ENCODE results near the gene LRP5.
"Not testable (repeated sequence)": the region's sequence is repeated elsewhere in the genome, so short reads cannot be mapped to it uniquely, and the experiment has no call there.

Gene LRP5

GRCh38 chr11:68273026-68273738 lies 39.2 kb upstream of the LRP5 start:
- no peak overlapping the region for H3K27ac Mint-ChIP-seq
- H3K36me3 Mint-ChIP-seq (ENCODE audit: low read depth), result no peaks in the 10 kb centered on the region
- no peaks in the 10 kb centered on the region for H3K9me3 Mint-ChIP-seq

DNA sequence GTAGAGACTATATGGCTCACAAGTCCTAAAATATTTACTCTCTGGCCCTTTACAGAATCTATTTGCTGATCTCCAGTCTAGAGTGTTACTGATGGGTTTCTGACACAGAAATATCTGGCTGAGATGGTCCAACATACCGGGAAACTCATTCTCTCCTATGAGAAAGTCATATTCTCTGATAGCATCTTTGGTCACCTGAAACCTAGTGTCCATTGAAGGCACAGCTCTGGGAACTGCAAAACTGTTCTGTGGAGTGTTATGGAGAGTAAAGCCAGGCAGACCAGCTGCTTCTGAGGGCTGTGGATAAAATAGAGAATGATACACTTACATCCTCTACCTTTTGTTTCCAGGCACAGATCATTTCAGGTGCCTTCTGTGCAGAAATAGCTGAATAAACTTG lies 38.1 kb upstream of the LRP5 start:
- H3K27me3 Mint-ChIP-seq (ENCODE audit: low read depth), result no peaks in the 10 kb centered on the region
- H3K27ac Mint-ChIP-seq, result no peak overlapping the region
- H3K4me3 Mint-ChIP-seq, result peak overlapping the region; percentile 25
- H3K4me1 Mint-ChIP-seq (ENCODE audit: low read depth), result peaks cover 14% of the 10 kb centered on the region
- no peaks in the 10 kb centered on the region for H3K36me3 Mint-ChIP-seq (ENCODE audit: low read depth)
- H3K9me3 Mint-ChIP-seq, result no peaks in the 10 kb centered on the region

More at GRCh38 chr11:68273026-68273738, 39.2 kb upstream of the LRP5 start:
- Mint-ChIP-seq H3K27me3 (ENCODE audit: low read depth) (no peaks in the 10 kb centered on the region), H3K4me1 (ENCODE audit: low read depth) (peaks cover 19% of the 10 kb centered on the region), H3K4me3 (peak overlapping the region; percentile 97)

GRCh38 chr11:68275721-68276507 lies 36.5 kb upstream of the LRP5 start:
- Mint-ChIP-seq H3K27ac (no peak overlapping the region), H3K27me3 (ENCODE audit: low read depth) (no peaks in the 10 kb centered on the region), H3K4me1 (ENCODE audit: low read depth) (peaks cover 8% of the 10 kb centered on the region), H3K36me3 (ENCODE audit: low read depth) (no peaks in the 10 kb centered on the region), H3K9me3 (no peaks in the 10 kb centered on the region), H3K4me3 (no peak overlapping the region)

DNA sequence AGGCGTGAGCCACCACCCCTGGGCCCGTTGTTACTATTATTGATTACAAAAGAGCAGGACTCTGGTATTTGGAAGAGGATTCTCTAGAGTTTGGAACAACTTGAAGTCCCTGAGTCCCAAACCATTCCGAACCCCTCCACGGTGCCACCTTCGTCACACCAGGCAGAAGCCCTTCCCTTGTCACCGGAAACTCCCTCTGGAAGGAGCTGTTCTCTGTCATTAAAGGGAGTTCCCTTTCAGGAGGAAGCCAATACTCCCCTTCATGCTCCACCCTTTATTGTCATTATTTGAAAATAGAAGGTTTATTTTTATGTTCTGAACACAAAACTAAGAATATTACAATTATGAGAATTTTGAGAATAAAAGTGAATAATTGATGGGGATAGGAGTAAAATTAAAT lies 35.5 kb upstream of the LRP5 start:
- H3K36me3 Mint-ChIP-seq (ENCODE audit: low read depth), result no peaks in the 10 kb centered on the region

GRCh38 chr11:68279676-68280075 lies 32.7 kb upstream of the LRP5 start:
- Mint-ChIP-seq H3K4me3 (no peak overlapping the region), H3K36me3 (ENCODE audit: low read depth) (peaks cover 7% of the 10 kb centered on the region), H3K27ac (no peak overlapping the region)

More for the DNA sequence above, 35.5 kb upstream of the LRP5 start:
- Mint-ChIP-seq H3K9me3 (no peaks in the 10 kb centered on the region), H3K4me3 (no peak overlapping the region), H3K4me1 (ENCODE audit: low read depth) (peaks cover 8% of the 10 kb centered on the region), H3K27ac (no peak overlapping the region), H3K27me3 (ENCODE audit: low read depth) (no peaks in the 10 kb centered on the region)

GRCh38 chr11:68282141-68282860 lies 30.1 kb upstream of the LRP5 start:
- Mint-ChIP-seq H3K27ac (peak overlapping the region; percentile 78), H3K9me3 (peaks cover 10% of the 10 kb centered on the region), H3K27me3 (ENCODE audit: low read depth) (no peaks in the 10 kb centered on the region), H3K36me3 (ENCODE audit: low read depth) (peaks cover 7% of the 10 kb centered on the region), H3K4me3 (peak overlapping the region; percentile 64), H3K4me1 (ENCODE audit: low read depth) (peaks cover 24% of the 10 kb centered on the region)

More at GRCh38 chr11:68279676-68280075, 32.7 kb upstream of the LRP5 start:
- no peaks in the 10 kb centered on the region for H3K27me3 Mint-ChIP-seq (ENCODE audit: low read depth)
- H3K4me1 Mint-ChIP-seq (ENCODE audit: low read depth), result peaks cover 24% of the 10 kb centered on the region
- peaks cover 7% of the 10 kb centered on the region for H3K9me3 Mint-ChIP-seq

- H3K4me3 Mint-ChIP-seq, result peak overlapping the region; percentile 64
- peaks cover 24% of the 10 kb centered on the region for H3K4me1 Mint-ChIP-seq (ENCODE audit: low read depth)
- H3K9me3 Mint-ChIP-seq, result peaks cover 10% of the 10 kb centered on the region
- no peaks in the 10 kb centered on the region for H3K27me3 Mint-ChIP-seq (ENCODE audit: low read depth)
- H3K27ac Mint-ChIP-seq, result peak overlapping the region; percentile 78
- H3K36me3 Mint-ChIP-seq (ENCODE audit: low read depth), result peaks cover 7% of the 10 kb centered on the region
Measured at GRCh38 chr11:68282861-68283230, 29.5 kb upstream of the LRP5 start.

GRCh38 chr11:68284588-68284987 lies 27.8 kb upstream of the LRP5 start:
- H3K4me3 Mint-ChIP-seq; H3K27me3 Mint-ChIP-seq (ENCODE audit: low read depth); H3K36me3 Mint-ChIP-seq (ENCODE audit: low read depth); H3K27ac Mint-ChIP-seq: not testable (repeated sequence)
- H3K4me1 Mint-ChIP-seq (ENCODE audit: low read depth), result peaks cover 24% of the 10 kb centered on the region
- peaks cover 12% of the 10 kb centered on the region for H3K9me3 Mint-ChIP-seq

GRCh38 chr11:68287419-68287818 lies 25.0 kb upstream of the LRP5 start:
- no peaks in the 10 kb centered on the region for H3K27me3 Mint-ChIP-seq (ENCODE audit: low read depth)
- H3K27ac Mint-ChIP-seq, result no peak overlapping the region
- peaks cover 11% of the 10 kb centered on the region for H3K36me3 Mint-ChIP-seq (ENCODE audit: low read depth)
- H3K9me3 Mint-ChIP-seq, result peaks cover 15% of the 10 kb centered on the region
- no peak overlapping the region for H3K4me3 Mint-ChIP-seq
- peaks cover 13% of the 10 kb centered on the region for H3K4me1 Mint-ChIP-seq (ENCODE audit: low read depth)

DNA sequence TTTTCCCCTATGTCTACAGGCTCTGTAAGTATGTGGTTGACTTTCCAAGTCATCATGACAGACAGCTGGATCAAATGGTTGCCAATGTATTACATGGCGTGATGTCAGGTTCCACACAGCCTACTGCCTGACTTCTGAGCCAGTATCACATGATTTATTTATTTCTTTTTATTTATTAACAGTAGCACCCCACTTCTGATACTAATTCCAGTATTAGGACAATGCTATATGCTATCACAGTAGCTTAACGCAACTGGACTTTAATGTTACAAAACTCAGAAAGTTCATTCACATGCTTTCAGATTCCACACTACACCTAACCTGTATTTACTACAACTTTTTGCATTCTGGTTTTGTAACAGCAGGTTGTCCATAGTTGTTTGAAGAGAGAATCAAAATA lies 22.9 kb upstream of the LRP5 start:
- peaks cover 6% of the 10 kb centered on the region for H3K27me3 Mint-ChIP-seq (ENCODE audit: low read depth)
- peaks cover 1% of the 10 kb centered on the region for H3K4me1 Mint-ChIP-seq (ENCODE audit: low read depth)
- H3K9me3 Mint-ChIP-seq, result peaks cover 10% of the 10 kb centered on the region
- H3K27ac Mint-ChIP-seq, result no peak overlapping the region
- H3K36me3 Mint-ChIP-seq (ENCODE audit: low read depth), result peaks cover 4% of the 10 kb centered on the region
- H3K4me3 Mint-ChIP-seq, result no peak overlapping the region

DNA sequence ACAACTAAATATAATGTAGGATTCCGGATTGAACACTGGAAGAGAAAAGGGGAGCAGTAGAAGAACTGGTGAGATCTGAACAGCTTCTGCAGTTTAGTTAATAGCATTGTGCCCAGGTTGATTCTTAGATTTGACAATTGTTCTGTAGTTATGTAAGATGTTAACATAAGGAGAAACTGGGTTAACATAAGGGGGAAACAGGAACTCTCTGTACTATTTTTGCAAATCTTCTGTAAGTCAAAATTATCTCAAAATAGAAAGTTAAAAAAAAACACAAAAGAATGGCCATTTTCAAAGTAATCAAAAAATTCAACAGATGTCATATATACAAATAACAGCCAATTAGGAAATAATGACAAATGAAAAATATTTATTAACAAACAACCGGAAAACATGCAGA lies 18.7 kb upstream of the LRP5 start:
- Mint-ChIP-seq H3K36me3 (ENCODE audit: low read depth) (peaks cover 4% of the 10 kb centered on the region), H3K4me3 (no peak overlapping the region), H3K4me1 (ENCODE audit: low read depth) (peaks cover 3% of the 10 kb centered on the region), H3K9me3 (peaks cover 4% of the 10 kb centered on the region), H3K27ac (no peak overlapping the region), H3K27me3 (ENCODE audit: low read depth) (peaks cover 6% of the 10 kb centered on the region)

DNA sequence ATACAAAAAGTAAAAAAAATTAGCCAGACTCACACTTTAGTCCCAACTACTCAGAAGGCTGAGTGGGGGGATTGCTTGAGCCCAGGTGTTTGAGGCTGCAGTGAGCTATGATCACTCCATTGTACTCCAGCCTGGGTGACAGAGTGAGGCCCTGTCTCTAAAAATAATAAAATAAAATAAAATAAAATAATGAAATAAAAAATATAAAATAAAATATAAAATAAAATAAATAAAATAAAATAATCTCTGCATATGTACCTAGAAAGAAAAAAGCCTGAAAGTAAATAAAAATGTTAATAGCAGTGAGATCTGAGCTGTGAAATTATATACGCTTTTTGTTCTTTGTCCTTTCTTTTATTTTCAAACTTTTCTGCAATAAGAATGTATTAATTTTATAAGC lies 17.1 kb upstream of the LRP5 start:
- Mint-ChIP-seq H3K27ac (no peak overlapping the region), H3K9me3 (no peaks in the 10 kb centered on the region), H3K36me3 (ENCODE audit: low read depth) (no peaks in the 10 kb centered on the region), H3K27me3 (ENCODE audit: low read depth) (peaks cover 6% of the 10 kb centered on the region), H3K4me1 (ENCODE audit: low read depth) (peaks cover 3% of the 10 kb centered on the region), H3K4me3 (no peak overlapping the region)

DNA sequence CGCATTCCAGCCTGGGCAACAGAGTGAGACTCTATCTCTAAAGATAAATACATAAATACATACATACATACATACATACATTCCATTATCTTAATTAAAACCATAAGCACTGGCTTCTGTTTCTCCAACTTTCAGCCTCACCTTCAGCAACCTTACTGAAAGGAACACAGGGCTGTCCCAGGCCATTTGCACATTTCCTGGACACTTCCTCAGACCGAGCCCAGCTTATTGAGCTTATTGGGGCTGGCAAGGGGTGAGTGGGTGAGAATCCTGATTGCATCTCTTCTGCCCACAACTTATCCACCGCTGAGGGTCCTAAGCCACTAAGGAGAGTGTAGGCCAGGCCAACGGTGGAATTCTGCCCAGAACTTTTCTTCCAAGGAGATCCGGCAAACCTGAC lies 16.5 kb upstream of the LRP5 start:
- peaks cover 3% of the 10 kb centered on the region for H3K4me1 Mint-ChIP-seq (ENCODE audit: low read depth)
- no peaks in the 10 kb centered on the region for H3K9me3 Mint-ChIP-seq
- H3K27me3 Mint-ChIP-seq (ENCODE audit: low read depth), result peaks cover 6% of the 10 kb centered on the region
- no peak overlapping the region for H3K4me3 Mint-ChIP-seq
- H3K27ac Mint-ChIP-seq, result no peak overlapping the region
- no peaks in the 10 kb centered on the region for H3K36me3 Mint-ChIP-seq (ENCODE audit: low read depth)

DNA sequence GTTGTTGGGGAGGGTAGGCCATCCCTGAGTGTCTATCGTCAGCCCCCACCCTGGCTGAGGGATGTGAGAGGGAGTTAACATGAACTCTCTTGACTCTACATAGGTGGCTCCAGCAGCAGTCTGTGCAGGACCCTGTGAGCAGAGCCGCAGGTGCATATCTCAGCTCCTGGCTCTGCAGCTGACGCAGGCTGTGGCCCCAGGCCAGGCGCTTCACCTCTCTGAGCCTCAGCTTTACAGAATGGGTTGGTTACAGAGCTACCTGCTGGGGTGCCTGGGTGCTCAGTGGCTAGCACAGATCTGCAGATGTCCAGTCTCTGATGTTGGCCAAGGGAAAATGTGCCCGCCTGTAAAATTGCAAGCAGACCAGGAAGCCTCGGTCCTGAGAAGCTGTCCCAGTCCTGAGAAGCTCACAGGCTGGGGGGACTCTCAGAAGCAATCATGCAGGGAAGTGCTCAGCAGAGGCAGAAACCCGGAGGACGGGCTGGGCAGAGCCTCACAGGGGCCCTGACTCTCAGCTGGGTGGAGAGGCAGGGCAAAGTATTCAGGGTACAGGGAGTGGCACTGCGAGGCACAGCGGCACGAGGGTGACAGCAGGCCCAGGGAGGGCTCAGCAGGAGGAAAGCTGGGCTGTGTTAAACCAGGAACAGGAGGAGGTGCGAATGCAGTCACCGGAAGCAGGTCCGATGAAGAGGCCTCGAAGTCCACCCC lies 15.9 kb upstream of the LRP5 start:
- Mint-ChIP-seq H3K27me3 (ENCODE audit: low read depth) (peaks cover 6% of the 10 kb centered on the region), H3K36me3 (ENCODE audit: low read depth) (no peaks in the 10 kb centered on the region), H3K4me1 (ENCODE audit: low read depth) (peaks cover 3% of the 10 kb centered on the region), H3K4me3 (no peak overlapping the region), H3K9me3 (no peaks in the 10 kb centered on the region), H3K27ac (no peak overlapping the region)

Data from T-helper 1 cell treated with Interleukin-12 subunit alpha and Interleukin-12 subunit beta and Interleukin-4 antibody, amounts not matched to agents 30 μg/mL and 1 μg/mL, for 36 hours (primary cell).